DMS53 (cell line): ENCODE data around the gene PAK1.

Experiments used
- DNase-seq: peaks from one replicate; lab custom pipeline; 2025; lab: John Stamatoyannopoulos, UW

The PAK1 gene

DNA sequence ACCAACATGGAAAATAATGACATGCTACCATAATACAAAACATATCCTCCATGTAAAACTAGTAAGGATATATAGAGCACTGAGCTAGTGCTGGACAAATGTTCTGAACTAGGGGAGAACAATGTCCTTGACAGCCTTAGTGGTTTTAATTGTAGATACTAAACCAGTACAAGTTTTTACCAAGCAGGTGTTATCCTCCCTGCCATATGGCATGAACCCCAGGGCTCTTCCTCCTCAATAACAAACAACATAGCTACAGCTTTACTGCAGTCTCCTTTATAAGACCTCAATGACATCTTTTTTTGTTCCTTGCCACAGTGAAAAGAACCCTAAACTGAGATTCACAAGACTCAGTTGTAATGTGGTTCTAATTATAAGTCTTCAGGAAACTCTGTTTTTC lies 102.2 kb downstream of the PAK1 start:
- DNase-seq = no peak

DNA sequence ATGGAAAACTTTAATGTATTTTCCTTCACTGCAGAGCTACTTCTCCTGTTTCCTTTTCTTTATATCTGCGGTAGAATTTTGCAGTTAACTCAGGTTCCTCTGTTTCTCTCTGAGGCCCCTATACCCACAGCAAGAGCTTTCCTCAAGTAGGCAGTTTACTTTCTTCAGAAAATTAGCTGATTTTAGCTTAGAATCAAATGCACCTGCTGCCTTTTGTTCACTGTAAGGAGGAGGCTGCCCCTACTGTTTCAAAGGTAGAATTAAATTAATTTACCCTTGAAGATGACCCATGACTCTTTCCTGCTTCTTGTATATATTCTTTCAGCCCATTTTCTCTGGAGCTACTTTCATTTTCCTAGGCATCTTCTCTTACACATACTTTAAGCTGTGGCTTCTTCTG lies 103.7 kb downstream of the PAK1 start:
- peak; percentile 48 for DNase-seq

DNA sequence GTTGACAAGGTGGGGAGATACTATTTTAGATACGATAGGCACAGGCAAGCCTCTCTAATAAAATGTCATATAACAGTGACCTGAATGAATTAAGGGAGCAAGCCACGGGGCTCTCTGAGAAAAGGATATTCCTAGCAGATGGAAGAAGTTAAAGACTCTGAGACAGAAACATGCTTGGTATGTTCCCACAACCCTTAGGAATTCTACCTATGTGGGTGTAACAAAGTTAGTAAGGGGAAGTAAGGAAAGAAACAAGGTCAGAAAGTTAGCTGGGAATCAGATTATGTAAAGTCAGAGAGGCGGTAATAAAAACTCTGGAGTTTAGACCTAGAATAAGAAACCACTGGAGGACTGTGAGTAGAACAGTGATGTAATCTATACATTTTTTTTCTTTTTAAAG lies 112.7 kb downstream of the PAK1 start:
- no peak for DNase-seq

DNA sequence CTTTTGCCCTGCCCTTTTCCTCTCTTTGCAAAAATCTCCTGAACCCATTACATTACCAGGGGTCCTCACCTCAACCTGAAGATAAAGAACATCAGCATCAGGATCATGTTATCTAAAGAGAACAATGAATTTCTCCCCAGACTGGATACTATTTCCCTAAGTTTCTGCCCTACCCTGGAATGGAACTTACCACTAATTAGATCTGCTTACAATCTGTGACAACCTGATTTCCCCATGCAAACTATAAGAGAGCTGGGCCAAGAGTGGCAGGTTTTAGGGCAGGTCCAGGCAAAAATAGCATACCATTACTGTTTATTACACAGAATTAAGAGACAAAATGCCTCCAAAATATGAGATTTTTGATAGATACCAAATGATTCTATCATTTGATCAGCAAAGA lies 114.4 kb downstream of the PAK1 start:
- no peak for DNase-seq

DNA sequence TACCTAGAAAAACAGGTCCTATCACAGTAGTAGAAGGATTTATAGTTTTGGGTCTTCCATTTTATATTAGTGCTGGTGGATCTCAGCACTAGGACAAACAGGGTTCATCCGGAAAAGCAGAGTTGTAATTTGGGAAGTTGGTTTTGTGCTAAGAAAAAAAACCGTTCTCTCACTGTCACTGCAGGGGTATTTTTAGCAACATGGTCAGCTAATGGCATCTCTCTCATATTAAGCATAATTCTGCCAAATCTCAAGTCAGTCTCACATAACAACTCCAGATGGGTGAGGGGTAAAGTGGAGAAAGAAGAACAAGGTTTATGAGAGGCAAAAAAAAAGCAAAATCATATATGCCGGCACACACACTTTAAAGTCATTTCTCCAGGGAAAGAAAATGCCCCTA lies 120.8 kb downstream of the PAK1 start:
- DNase-seq = no peak

DNA sequence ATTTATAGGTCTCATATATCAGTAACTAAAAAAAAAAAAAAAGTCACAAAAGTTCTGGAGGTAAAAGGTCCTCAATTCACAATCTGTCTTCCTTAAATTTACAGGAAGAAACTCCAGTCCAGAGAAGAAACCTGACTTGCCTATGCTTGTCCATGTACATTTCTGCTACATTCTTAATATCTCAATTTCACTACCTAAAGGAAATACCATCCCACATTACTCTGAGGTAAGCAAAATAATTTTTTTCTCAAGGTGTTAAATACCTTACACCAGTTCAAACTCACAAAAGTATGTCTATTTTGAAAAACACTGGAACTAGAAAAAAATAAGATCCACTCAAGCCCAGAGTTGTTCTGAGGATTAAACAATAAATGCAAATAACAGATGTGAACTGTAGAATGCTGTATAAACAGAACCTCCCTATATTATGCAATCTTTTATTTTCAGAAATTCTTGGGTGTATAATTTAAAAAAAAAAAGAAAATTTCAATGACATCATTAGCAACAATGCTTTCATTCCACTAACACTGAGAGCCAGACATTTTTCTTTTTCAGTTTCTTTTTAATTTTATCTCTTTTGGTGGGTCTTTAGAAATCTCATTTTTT lies 122.5 kb downstream of the PAK1 start:
- no peak for DNase-seq

DNA sequence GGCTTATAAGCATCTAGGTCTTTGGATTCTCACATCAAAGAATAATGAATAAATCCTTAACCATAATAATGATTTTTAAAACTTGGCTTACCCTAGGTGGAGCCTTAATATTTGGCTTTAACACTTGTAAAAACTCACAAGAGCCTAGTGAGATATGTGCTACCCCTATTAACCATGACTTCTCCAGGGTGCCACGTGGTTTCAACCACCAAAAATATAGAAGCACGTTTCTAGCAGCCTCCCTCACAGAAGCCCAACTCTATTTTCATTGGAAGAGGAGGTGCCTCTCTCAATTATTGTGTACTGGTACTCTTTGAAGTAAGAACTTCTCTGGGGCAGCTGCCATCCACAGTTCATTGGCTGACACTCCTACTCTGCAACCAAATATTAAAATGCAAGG lies 125.9 kb downstream of the PAK1 start:
- DNase-seq = no peak

DNA sequence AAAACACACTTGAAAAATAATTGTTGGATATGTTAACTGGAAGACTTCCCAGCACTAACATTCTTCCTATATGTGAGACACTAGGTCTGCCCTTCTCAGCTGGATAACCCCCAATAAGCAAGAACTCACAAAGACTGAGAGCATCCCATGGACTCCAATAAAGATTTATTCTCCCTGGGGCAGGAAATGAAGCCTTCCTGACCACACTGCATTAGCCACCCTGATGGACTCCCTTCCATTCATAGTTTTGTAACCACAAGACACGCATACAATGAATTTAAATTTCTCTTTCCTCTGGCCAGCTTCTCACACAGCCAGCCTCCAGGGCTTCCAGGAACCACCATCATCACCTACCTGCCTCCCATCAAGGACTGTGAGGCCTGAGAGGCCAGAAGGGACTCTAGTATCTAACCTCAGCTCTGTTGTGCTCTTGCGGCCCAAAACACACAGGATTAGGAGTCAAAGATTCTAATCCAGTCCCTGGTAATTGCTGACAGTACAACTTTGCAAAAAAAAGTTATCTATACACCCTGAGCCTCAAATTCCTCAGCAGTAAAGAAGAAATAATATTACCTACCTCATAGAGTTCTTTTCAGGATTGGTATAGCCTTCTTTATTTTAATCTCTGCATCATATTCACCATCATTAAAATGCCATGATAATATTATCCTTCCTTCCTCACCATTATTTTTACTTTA lies 126.8 kb downstream of the PAK1 start:
- DNase-seq = no peak

DNA sequence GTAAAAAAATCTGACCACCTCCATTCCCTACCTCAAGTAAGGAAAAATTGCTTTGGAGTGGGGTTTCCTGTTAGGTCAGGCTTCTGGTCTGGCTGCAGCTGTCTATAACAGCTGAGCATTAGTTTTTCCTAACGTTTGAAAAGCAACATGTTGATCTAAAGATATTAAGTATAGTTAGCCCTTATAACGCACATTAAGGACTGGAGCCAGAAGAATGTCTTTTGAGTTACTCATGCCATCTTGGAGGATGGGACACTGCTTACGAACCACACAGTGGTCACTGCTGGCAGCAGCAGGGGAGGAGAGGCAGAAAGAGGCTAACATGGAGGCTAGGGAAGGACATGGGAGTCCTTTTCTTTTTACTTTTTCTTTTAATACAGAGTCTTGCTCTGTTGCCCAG lies 128.3 kb downstream of the PAK1 start:
- DNase-seq = no peak

DNA sequence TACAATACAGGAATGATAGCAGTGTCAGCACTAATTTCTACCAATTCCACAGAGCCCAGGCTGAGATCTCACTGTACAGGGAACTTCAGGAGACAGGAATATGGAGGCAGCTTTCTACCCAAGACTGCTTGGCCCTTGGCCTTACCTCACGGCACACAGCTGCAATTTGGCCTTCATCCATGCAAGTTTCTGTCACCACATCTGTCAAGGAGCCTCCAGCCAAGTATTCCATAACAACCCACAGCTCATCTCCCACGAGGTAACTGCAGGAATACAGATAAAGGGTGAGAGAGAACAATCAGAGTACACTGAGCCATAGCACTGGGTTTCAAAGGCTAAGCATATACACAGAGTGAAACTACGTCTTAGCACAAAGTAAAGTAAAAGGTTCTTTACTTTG lies 133.4 kb downstream of the PAK1 start:
- no peak for DNase-seq

DNA sequence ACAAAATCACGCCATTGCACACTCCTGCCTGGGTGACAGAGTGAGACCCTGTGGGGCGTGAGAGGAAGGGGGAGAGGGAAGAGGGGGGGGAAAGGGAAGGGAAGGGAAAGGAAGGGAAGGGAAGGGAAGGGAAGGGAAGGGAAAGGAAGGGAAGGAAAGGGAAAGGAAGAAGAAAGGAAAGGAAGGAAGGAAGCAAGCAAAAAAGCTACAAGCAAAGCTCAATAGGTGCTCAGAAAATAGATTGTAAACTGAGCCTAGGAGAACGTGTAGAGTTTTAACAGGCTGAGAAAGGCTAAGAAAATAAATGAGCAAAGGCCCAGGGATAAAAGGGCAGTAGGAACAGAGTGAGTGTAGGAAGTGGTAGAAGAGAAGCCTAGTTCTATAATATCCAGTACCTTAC lies 141.6 kb downstream of the PAK1 start:
- peak; percentile 58 for DNase-seq

DNA sequence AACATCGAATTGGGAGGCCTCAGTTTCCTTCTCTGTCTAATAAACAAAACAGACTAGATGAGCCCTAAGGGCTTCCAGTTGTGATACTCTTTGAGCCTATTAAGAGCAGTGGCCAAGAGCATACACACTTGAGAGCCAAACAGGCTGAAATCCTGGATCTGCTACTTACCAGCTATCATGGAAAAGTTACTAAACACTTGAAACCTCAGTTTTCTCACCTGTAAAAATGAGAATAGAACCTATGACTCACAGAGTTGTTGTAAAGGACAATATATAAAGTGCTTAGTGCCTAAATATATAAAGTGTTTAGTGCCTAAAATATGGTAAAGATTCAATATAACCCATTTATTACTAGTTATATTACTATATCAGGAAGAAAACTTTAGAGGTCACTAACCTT lies 148.7 kb downstream of the PAK1 start:
- peak; percentile 29 for DNase-seq

DNA sequence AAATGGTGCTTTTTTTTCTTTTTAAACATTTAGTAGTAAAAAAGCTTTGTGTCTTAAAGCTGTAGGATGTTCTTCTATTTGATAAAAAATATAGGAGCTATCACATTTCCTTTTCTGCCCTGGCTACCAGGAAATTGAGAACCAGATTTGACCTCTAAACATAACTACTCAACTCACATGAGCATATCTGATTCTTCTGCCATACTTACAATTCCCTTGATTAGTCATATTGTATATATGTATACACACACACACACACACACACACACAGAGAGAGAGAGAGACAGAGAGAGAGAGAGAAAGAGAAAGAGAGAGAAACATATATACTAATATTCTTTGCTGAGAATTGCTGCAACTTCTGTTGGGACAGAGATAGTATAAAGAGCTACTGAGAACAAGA lies 149.4 kb downstream of the PAK1 start:
- DNase-seq = no peak

DNA sequence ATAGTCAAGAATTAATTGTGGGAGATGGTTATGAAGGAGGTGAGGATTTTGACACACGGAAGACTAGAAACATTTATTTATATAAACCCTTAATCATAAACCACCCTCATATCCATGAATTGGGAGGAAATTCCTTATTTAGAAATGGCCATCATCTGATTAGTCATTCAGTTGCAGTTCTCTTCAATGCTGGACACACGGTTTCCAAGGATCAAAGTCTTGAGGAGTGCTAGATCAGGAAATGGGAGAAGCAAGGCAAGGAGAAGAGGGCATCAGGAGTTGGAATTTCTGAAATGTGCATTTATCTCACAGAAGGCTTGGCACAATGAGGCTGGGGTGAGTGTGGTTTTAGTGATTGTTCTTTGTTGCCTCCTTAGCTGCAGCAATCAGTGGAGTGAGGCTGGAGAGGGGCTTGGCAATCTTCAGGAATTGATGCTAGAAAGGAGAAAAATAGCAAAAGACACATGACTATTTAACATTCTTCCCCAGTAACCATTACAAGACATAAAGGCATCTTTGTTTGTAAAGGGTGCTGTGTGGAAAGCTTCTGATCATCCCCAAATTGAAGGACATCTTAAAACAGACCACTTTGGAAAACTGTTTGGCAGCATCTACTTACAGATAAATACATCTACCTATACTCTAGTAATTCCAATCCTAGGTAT lies 150.8 kb downstream of the PAK1 start:
- DNase-seq = no peak

DNA sequence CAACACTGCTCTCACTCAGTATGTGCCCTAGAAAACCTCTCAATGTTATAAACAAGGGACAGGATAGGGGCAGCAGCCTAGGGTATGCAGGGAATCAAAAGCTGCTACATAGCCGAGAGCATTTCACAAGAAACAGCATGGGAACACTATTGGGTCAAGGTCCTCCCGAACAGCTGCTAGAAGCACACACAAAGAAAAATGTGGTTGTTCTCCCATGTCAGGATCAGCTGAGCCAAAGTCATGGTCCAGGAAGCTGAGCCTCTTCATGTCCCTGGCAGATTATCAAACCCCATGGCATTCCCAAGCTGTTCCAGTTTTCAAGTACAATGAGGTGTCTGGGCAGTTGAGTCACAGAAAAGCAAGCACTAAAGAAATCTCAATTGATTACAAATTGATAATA lies 151.4 kb downstream of the PAK1 start:
- DNase-seq = no peak

DNA sequence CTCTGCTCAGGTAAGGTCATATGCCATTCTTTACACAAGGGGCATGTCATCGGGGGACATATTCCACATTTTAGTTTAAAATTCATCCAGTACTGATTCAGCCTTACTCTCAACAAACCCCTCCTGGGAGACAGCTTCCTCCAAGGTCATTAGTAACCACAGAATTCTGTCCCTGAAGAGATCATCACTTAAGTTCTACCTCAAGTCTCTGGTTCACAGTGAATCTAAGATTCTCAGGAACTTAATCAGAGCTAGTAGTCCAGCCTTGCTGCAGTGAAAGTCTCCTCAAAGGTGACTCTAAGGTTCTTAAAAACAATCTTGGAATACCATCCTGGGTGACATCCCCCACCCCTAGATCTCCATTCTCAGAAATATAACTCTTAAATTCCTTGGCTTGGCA lies 153.5 kb downstream of the PAK1 start:
- no peak for DNase-seq

DNA sequence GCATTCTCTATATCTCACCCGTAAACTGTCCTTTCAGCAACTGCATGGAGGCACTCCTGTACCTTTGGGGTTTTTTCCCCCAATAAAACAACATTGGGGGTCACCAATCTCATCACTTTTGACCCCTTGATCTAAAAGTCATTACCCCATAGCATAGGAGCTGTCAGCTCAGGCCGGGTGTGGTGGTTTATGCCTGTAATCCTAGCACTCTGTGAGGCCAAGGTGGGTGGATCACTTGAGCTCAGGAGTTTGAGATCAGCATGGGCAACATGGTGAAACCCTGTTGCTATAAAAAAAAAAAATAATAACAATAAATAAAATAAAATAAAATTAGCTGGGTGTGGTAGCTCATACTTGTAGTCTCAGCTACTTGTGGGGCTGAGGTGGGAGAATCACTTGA lies 155.3 kb downstream of the PAK1 start:
- no peak for DNase-seq

DNA sequence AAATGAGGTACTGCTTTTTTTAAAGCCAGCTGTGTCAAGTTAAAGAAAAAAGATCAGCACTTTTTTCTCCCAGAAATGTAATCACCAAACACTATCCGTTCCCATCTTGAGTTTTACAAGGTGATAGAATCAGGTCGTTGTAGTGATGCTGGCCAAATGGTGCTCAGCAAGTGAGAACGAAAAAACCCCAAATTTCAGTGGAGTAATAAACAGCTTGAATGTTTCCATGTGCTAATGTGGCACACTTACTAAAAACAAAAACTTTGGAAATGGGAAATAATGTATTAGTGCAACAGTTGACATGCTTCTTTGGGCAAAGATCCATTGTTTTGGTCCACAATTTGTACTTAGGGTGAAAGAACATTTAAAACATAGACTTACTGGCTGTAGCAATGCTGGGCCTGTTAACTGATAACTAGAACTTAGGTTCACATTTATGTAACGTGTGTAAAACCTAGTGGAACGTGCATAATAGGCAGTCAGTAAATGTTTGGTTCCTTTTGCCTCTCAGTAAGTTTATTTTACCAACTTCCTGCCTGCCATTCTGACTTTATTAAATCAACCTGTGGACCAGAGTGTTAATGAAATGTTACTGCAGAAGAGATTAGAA lies 157.1 kb downstream of the PAK1 start:
- no peak for DNase-seq

DNA sequence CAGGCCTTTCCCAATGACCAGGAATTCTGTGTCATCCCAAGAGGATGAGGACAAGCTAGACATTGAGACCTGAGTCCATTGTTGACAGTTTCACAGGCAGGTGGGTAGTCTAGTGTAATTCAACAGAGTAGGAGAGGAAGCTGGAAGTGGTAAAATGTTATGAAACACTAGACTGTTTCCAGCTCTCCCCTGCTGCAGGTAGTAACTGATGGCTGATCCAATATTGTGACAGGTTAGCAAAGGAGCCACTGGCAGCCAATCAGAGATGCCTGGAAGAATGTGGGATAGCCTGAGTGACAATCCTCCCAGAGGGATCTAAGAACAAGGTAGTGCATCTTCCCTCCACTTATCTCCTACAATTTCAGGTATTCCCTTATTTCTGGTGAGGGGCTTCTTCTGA lies 161.8 kb downstream of the PAK1 start:
- peak; percentile 33 for DNase-seq

DNA sequence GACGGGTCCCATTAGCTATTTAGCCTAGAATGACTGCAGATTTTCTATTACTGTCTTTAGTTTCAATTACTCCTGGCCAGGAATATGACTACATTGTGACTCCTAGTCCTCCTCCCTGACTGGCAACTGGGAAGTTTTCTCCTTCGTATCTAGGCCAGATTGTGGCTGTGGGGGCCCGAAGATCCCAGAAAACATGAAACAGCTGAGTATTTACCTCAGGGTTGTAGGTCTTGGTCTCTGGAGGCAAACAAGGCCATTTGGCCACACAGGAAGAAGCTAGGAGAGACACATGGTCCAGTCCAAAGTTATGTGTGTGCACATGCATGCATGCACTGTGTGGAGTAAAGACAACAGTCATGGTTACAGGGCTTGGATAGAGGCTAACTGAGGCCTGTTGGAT lies 162.2 kb downstream of the PAK1 start:
- DNase-seq = no peak

DNA sequence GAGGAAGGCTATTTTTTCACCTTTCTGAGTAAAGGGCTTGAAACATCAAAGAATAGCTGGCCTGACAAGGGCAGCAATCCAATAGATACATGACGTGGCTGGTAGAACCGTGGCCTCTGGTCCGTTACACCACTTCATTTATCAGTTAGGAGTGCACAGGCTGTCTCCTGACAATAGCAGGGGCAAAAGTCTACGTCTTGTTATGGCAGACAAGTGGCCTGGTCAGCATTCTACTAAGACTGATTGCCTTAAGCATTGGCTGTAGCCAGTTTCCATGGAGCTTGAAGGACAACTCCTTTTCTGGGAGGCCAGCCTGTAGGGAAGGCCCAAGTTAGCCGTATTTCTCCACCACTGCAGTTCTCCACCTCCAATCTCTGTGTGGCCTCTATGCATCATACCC lies 163.2 kb downstream of the PAK1 start:
- no peak for DNase-seq

DNA sequence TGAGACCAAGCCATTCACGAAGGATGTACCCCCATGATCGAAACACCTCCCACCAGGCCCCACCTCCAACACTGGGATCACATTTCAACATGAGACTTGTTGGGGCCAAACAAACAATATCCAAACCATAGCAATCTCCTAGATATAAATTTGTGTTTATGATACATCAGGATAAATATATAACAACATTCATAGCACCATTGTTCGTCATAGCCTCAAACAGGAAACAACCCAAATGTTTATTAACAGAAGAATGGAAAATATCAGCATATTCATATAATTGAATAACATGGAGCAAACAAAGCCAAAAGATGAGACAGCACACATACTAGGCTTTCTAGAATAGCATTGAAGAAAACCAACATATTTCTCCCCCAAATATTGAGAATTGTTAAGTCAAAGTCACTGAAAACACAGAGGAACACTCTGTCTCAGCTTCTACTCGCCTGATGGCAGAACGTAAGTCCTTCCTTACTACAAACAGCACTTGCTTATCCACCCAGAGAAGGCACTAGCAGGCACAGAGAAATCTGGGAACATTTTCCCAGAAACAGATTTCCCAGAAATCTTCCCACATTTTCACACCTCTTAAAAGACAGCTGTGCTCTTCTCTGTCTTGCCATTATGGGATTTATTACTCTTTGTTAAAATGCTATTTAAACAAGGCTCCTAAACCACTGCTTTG lies 164.4 kb downstream of the PAK1 start:
- no peak for DNase-seq

DNA sequence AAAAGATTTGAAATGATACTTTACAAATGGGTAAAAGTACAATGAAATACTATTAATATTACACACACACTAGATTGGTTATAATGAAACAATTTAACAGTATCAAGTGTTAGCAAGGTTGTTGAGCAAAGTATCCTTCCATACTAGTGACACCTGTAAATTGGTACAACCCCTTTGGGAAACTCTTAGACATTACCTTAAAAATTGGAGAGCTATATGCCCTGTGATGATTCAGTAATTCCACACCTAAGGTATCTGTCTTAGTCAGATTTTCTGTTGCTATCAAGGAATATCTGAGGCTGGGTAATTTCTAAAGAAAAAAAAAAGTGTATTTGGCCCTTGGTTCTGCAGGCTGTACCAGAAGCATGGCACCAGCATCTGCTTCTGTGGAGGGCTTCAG lies 165.1 kb downstream of the PAK1 start:
- no peak for DNase-seq
